ENCODE data around the gene EMC10. TPM values are rescaled to one million over a fixed set of nuclear protein-coding genes. Genes with fewer than 3 reads are reported as not detected.
A peak's percentile ranks its signal among the peaks of the same experiment; 100 is the strongest.
"Not testable (repeated sequence)": the region's sequence is repeated elsewhere in the genome, so short reads cannot be mapped to it uniquely, and the experiment has no call there.

Gene EMC10
- total RNA-seq, 1 donor from 2014 or later = 53.4 TPM

DNA sequence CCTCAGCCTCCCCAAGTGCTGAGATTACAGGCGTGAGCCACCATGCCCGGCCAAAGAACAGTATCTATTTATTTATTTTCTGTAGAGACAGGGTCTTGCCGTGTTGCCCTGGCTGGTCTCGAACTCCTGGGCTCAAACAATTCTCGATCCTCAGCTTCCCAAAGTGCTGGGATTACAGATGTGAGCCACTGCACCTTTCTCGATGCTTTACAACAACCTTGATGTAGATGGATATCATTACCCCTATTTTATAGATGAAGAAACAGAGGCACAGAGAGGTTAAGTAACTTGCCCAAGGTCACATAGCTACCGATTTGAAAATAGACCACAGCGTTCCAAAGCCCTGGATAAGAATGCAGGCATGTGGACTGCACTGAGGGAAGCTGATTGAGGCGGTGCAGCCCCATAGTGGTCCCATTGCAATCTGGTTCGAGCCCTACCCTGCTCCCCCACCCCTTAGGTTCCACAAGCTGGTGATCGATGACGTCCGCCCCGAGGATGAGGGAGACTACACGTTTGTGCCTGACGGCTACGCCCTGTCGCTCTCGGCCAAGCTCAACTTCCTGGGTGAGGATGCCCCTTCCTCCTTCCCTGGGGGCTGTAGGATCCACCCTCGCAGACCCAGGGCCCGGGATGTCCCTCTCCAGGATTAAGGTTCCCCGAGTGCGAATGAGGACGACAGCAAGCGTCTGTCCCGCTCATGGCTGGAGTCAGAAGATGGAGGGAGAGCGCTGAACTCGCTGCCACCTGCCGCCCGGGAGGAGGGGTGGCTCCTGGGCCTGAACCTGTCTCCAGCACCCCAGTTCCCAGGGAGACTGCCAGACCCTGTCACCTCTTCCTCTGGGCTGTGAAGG, 25.7 kb upstream of the EMC10 start:
- FAIRE-seq = no peak

DNA sequence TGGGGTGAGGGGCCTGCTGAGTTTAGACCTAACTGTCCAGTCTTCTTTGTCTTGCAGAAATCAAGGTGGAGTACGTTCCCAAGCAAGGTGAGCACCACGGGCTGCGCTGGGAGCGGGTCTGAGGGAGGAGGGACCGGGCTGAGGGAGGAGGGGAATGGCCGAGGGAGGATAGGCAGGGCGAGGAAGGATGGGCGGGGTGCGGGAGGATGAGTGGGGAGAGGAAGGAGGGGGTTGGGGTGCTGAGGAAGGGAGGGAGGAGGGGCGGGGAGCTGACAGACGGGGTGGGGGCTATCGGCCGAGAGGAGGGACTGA, 25.1 kb upstream of the EMC10 start:
- FAIRE-seq (no peak), DNase-seq (ENCODE audit: low spot score in 2 of 2) (no peak)

More for the DNA sequence above, 25.7 kb upstream of the EMC10 start:
- no peak for DNase-seq (ENCODE audit: low spot score in 2 of 2)

DNA sequence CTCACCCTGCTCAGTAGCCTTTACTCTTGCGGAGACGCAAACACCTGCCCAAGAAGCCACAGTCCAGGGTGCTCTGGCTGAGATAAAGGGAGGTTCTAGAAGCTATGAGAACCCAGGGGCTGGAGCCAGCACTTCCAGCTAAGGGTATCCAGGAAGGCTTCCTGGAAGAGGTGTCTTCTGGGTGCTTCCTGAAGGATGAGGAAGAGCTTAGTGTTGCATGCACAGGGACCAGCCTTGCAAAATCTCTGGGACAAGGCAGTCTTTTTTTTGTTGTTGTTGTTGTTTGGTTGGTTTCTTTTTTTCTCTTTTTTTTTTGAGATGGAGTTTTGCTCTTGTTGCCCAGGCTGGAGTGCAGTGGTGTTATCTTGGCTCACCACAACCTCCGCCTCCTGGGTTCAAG, 23.1 kb upstream of the EMC10 start:
- no peak for FAIRE-seq

DNA sequence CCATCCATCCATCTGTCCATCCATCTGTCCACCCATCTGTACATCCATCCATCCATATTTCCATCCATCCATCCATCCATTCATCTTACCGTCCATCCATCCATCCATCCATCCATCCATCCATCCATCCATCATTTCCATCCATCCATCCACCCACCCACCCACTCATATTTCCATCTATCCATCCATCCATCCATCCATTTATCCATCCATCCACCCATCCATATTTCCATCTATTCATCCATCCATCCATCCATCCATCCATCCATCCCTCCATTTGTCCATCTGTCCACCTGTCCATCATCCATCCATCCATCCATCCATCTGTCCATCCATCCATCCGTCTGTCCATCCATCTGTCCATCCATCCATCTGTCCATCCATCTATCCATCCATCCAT, 20.3 kb upstream of the EMC10 start:
- no peak for DNase-seq (ENCODE audit: low spot score in 2 of 2)
- FAIRE-seq = no peak

More for the DNA sequence above, 23.1 kb upstream of the EMC10 start:
- no peak for DNase-seq (ENCODE audit: low spot score in 2 of 2)

DNA sequence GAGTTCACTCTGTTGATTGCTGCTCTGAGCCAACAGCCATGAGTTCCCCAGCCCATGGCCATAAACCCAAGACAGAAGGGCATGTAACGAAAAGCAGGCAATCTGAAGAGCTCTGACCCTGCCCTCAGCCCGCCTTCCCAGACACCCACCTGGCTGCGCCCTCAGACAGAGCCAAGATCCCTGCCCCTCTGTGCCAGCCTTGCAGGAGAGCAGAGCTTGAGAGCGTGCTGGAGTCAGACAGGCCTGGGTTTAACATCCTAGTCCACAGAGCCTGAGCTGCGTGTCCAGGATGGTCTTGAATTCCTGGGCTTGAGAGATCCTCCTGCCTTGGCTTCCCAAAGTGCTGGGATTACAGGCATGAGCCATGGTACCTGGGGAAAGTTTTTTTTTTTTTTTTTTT, 19.0 kb upstream of the EMC10 start:
- DNase-seq (ENCODE audit: low spot score in 2 of 2) = no peak
- FAIRE-seq = no peak

DNA sequence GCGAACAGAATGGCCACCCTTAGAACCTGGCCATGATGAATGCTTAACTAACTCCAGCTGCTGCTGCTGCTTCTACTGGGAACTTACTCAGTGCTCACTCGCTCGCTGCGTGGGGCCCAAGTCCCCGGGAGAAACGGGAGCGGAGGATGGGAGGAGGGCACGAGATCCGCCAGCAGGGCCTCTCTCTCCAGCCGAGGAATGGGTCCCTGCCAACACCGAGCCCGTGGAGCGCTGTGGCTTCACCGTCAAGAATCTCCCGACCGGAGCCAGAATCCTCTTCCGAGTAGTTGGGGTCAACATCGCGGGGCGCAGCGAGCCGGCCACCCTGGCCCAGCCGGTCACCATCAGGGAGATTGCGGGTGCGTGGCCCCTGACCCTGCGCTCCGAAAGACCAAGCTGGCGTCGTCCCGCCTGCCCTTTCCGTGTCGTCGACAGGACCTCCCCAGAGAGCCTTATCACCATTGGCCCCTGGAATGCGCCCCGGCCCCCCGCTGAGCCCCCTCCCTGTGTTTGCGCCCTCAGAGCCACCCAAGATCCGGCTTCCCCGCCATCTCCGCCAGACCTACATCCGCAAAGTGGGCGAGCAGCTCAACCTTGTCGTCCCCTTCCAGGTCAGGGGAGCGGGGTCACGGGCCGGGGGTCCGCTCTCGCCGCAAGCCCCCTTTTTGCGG, 17.8 kb upstream of the EMC10 start:
- FAIRE-seq (no peak), DNase-seq (ENCODE audit: low spot score in 2 of 2) (no peak)

DNA sequence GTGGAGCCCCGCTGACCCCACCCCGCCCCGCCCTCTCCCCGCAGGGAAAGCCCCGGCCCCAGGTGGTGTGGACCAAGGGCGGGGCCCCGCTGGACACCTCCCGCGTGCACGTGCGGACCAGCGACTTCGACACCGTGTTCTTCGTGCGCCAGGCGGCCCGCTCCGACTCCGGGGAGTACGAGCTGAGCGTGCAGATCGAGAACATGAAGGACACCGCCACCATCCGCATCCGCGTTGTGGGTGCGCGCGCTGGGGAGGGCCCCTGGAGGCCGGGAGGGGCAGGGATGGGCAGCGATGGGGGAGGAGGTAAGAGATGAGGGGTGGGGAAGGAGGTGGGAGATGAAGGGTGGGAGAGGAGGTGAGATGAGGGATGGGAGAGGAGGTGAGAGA, 17.2 kb upstream of the EMC10 start:
- DNase-seq (ENCODE audit: low spot score in 2 of 2) (no peak), FAIRE-seq (no peak)

DNA sequence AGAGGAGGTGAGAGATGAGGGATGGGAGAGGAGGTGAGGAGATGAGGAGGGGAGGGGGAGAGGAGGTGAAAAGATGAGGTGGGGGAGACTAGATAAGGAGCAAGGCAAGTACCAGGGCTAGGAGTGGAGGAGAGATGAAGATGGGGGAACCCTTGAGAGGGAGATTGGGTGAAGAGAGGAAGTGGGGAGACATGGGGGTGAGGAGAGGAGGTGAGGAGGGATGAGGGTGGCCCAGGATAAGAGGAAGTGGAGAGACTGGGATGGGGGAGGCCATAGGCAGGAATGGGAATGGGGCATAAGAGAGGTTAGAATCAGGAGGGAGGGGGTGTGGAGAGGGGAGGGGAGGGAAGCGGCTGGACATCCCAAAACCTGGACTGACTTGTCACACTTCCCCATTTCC, 16.7 kb upstream of the EMC10 start:
- FAIRE-seq = no peak
- no peak for DNase-seq (ENCODE audit: low spot score in 2 of 2)

DNA sequence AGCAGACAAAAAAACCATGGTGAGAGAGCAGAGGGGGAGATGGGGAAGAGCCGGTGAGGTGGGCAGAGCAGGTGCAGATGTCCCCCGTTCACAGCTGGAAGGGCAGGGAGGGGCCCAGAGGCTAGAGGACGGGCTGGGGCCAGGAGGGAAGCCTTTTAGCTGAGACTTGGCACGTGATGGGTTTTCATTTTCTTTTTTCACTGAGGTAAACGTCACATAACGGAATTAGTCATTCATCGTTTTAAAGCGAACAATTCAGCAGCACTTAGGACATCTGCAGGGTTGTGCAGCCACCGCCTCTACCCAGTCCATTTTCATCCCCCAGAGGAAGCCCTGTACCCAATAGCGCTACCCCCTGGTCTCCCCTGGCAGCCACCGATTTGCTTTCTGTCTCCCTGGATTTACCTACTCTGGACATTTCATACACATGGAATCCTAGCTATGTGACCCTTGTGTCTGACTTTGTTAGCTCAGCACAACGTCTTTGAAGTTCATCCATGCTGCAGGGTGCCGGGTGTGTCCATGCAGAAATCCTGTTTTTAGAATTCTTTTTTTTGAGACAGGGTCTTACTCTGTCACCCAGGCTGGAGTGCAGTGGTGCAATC, 16.0 kb upstream of the EMC10 start:
- FAIRE-seq = no peak
- no peak for DNase-seq (ENCODE audit: low spot score in 2 of 2)

DNA sequence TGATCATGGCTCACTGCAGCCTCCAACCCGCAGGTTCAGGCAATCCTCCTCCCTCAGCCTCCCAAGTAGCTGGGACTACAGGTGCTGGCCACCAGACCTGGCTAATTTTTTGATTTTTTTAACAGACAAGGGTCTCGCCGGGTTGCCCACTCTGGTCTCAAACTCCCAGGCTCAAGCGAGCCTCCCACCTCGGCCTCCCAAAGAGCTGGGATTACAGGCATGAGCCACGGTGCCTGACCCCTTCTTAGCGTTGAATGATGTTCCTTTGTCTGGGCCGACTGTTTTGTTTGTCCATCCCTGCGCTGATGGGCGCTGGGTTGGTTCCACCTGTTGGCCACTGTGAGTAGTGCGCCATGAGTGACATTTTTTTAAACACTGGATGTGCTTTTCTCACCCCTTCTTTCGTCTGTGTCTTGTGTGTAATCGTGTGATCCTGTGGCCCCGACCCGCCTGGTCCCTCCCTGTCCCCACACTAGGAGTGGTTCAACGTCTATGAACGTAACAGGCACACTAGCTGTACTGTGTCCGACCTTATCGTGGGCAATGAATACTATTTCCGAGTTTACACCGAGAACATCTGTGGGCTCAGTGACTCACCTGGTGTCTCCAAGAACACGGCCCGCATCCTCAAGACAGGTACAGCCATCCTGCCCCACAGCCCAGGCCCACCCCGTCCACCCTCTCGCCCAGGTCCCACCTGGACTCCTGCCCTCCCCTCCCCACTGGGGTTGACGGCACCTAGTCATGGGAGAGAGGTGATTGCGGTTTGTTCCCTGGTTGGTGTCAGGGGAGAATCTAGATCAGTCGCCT, 15.0 kb upstream of the EMC10 start:
- peak; percentile 84 to 89 for DNase-seq (ENCODE audit: low spot score in 2 of 2)
- no peak for FAIRE-seq

DNA sequence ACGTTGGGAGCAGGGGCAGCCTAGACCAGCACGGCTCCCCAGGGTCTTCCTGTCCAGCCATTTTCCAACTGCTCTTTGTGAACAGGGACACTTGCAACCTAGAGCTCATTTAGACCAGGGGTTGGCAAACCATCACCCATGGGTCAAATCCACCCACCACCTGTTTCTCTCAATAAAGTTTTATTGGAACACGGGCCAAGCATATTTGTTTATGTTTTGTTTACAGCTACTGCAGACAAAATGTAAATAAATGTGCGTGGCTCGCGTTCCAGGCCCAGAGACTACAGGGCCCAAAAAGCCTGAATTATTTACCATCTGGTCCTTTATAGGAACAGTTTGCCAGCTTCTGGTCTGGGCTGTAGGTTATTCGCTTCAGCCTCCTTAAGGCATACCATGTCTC, 13.3 kb upstream of the EMC10 start:
- no peak for FAIRE-seq
- no peak for DNase-seq (ENCODE audit: low spot score in 2 of 2)

DNA sequence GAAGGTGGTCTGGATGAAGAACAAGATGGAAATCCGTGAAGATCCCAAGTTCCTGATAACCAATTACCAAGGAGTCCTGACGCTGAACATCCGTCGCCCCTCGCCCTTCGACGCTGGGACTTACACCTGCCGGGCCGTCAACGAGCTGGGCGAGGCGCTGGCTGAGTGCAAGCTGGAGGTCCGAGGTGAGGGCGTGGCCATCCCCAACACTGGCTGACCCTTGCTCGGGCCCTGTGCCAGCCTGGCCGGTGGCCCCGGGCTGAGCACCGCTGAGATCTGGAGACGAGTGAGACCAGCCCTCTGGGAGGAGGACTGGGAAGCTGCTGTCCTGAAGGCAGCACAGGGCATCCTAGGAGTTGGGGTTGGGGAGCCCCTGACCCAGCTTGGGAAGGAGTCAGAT, 12.0 kb upstream of the EMC10 start:
- FAIRE-seq = no peak
- DNase-seq (ENCODE audit: low spot score in 2 of 2) = no peak

DNA sequence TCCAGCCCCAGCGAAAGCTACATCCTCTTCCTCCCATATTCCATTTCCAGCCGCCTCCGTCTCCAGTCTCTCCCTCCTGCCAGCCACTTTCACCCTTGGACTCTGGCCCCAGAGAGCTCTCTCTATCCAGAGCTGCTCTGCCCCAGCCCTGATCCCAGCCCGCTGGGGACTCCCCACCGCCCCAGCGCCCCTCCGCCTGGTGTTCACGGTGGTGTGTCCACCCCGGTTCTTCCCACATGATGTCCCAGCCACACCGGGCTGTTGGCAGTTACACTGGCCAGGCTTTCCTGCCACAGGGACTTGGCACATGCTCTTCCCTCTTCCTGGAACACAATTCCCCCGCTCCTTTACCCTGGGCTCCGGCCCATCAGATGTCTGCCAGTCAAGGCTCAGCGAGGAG, 11.3 kb upstream of the EMC10 start:
- no peak for FAIRE-seq
- no peak for DNase-seq (ENCODE audit: low spot score in 2 of 2)

DNA sequence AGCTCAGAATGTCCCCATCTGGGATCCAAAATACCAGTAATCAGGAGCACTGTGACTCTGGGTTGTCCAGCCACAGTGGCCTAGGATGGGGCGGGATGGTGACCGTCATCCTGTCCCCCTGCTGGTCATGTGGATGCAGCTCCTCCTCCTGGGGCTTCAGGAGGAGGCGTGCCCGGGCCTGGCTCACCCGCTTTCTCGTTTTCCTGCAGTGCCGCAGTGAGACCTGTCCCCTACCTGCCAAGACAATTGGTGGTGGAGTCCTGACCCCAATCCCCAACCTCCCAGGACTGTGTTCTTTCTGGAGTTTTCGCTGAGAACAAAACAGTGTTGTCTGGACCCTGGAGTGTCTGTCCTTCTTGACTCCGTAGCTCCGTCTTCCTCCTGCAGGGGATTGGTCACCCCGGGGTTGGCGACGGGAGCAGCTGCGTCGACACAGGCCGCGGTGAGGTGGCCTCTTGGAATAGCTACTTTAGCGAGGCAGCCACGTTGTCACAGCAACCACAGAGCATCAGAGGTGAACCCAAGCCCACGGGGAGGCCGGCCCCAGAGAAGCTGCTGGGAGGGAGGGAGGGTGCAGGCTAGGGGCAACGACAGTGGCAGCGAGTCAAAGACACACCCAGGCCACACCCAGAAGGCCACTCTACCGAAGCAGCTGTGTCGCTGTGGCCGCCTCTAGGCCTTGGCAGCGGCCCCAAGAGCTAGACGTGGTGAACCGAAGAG, 10.2 kb upstream of the EMC10 start:
- FAIRE-seq (no peak), DNase-seq (ENCODE audit: low spot score in 2 of 2) (no peak)

DNA sequence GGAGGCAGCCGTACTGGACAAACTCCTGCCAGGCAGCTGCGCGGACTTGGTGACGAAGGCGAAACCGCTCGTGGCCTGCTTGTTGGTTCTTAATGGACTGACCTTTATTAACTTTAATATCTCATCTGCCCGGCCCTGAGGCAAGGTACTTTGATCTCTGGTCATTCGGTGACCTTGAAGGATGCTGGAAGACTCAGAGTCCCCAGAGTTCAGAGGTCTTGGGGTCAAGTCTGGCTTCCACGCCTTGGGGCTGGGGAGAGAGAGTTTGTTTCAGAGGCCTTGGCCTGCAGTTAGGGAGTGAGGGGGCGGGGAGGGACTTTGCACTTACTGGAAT, 9.6 kb upstream of the EMC10 start:
- DNase-seq (ENCODE audit: low spot score in 2 of 2) (no peak), FAIRE-seq (no peak)

DNA sequence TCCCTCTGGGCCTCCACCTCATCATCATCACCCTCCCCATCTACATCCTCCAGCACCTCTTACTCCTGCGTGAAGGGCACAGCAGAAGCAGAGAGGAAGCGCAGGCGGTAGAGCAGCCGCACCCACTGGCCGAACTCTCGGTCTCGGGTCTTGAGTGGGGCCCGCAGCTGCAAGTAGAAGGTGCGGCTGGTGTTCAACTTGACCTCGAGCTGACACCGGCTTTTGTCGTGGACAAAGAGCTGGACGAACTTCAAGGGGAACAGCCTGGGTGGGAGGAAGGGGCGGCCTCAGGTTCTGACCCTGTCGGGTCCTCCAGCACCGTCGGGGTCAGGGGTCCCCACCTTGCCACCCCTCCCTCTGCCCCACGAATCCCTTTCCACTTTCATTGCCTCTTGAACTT, 8.7 kb upstream of the EMC10 start:
- FAIRE-seq = no peak
- no peak for DNase-seq (ENCODE audit: low spot score in 2 of 2)

DNA sequence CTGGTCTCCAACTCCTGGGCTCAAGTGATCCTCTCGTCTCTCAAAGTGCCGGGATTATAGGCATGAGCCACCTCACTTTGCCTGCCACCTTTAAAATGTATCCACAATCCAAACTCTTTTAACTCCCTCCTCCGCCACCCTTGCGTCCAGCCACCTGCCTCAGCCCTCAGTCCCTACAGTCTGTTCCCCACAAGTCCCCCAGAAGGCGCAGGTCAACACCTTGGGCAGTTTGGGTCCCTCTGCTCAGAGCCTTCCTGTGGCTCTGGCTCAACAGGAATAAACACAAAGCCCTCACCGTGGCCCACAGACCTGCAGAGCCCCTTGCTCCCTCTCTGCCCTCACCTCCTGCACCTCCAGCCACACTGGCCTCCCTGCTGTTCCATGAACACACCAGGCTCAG, 7.5 kb upstream of the EMC10 start:
- DNase-seq (ENCODE audit: low spot score in 2 of 2) (no peak), FAIRE-seq (no peak)

DNA sequence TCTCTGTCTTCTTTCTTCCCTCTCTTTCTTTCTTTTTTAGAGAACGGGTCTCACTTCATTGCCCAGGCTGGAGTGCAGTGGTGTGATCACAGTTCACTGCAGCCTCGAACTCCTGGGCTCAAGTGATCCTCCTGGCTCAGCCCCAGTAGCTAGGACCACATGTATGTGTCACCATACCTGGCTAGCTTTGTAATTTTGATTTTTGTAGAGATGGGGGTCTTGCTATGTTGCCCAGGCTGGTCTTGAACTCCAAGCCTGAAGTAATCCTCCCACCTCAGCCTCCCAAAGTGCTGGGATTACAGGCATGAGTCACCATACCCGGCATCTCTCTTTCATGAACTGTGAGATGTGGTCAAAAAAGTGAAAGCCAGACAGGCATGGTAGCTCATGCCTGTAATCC, 3.0 kb upstream of the EMC10 start:
- not testable (repeated sequence) for DNase-seq (ENCODE audit: low spot score in 2 of 2); FAIRE-seq

DNA sequence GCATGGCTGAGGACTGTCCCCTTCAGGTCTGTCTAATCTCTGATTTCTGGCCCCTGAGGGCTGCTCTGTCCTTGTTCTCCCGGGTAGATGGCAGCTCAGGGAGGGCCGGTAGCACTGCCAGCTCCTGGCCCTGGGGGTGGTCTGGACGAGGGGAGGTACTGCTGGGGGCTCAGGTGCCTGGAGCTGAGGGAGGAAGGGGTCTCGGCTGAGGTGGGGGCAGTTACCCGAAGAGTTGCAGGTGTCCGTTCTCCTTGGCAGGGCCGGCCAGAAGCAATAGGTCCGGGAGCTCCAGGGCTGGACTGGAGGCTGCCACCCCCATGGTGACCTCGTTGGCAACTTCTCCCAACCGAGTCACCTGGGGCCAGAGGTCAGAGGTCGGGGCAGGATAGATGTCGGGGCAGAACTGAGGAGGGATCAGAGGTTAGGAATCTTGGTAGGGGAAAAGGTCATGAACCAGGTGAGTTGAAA, 1.2 kb upstream of the EMC10 start:
- no peak for DNase-seq (ENCODE audit: low spot score in 2 of 2)
- no peak for FAIRE-seq

DNA sequence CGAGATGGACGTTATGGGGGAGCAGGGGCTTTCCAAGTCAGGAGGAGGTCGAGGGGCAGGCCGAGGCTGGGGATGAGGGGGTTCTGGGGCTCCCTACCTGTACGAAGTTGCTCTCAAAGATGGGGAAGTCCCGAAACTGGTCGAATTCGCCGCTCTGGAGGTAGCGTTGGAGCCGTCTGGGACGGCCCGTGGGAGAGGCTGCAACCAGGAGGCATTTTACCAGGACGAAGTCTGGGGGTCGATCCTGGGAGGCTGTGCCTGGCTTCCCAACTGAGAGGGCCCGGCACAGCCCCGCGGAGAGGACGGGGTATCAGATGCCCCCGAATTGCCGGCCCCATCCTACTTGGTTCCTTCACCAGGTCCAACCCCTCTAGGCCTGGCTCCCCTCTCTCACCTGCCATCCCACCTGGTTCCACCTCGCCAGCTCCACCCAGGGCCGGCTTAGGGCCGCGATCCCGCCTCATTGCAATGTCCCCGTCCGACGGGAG, 527 bp upstream of the EMC10 start:
- DNase-seq (ENCODE audit: low spot score in 2 of 2) (no peak), FAIRE-seq (no peak)
